Mesendoderm (in vitro differentiated cells): ENCODE data around the gene S1PR3.
A peak's percentile ranks its signal among the peaks of the same experiment; 100 is the strongest.

Experiments
- DNase-seq: peaks from one replicate; pipeline ENCODE4 v3.0.0; 2013
- H2AK5ac ChIP-seq: 2 replicates; pipeline ENCODE4 v1.6.1; 2013; ENCODE audit warnings: low read length, inconsistent platforms
- H2BK120ac ChIP-seq: 2 replicates; pipeline ENCODE4 v1.6.1; 2013; ENCODE audit warnings: low read depth, mild to moderate bottlenecking, low read length, moderate library complexity, mixed read lengths
- H2BK15ac ChIP-seq: replicated peaks from 2 replicates; pipeline ENCODE4 v1.6.1; 2013; ENCODE audit warnings: low read depth, mild to moderate bottlenecking, moderate library complexity
- H2BK5ac ChIP-seq: 2 replicates; pipeline ENCODE4 v1.6.1; 2013; ENCODE audit warnings: low read length, inconsistent platforms
- H3K18ac ChIP-seq: 2 replicates; pipeline ENCODE4 v1.6.1; 2013; ENCODE audit warnings: mild to moderate bottlenecking, low read length, mixed read lengths
- H3K23ac ChIP-seq: one replicate; pipeline ENCODE4 v1.6.1; 2013; ENCODE audit warnings: low read length
- H3K27ac ChIP-seq: 2 replicates; pipeline ENCODE4 v1.5.1; 2013; ENCODE audit warnings: low read depth, mild to moderate bottlenecking, inconsistent platforms, low read length, moderate library complexity
- H3K27me3 ChIP-seq: 2 replicates; pipeline ENCODE4 v1.6.1; 2013; ENCODE audit warnings: low read length, control low read depth, mild to moderate bottlenecking, inconsistent platforms; ENCODE audit not compliant: insufficient read depth, poor library complexity
- H3K36me3 ChIP-seq: 2 replicates; pipeline ENCODE4 v1.6.1; 2013; ENCODE audit warnings: low read length, inconsistent platforms; ENCODE audit not compliant: control insufficient read depth, insufficient read depth
- H3K4ac ChIP-seq: one replicate; pipeline ENCODE4 v1.6.1; 2013; ENCODE audit warnings: low read depth, mild to moderate bottlenecking, low read length, moderate library complexity
- H3K4me1 ChIP-seq: 2 replicates; pipeline ENCODE4 v1.6.1; 2013; ENCODE audit warnings: low read depth, low read length, inconsistent platforms; ENCODE audit not compliant: control insufficient read depth
- H3K4me2 ChIP-seq: 2 replicates; pipeline ENCODE4 v1.6.1; 2013; ENCODE audit warnings: low read length
- H3K4me3 ChIP-seq: 2 replicates; pipeline ENCODE4 v1.5.1; 2013; ENCODE audit warnings: mild to moderate bottlenecking, low read length
- H3K56ac ChIP-seq: one replicate; pipeline ENCODE4 v1.6.1; 2013; ENCODE audit warnings: low read length
- H3K79me1 ChIP-seq: 2 replicates; pipeline ENCODE4 v1.6.1; 2013; ENCODE audit warnings: low read length, inconsistent platforms
- H3K79me2 ChIP-seq: 2 replicates; pipeline ENCODE4 v1.6.1; 2013; ENCODE audit warnings: mild to moderate bottlenecking, low read length; ENCODE audit not compliant: control insufficient read depth, insufficient read depth
- H3K9ac ChIP-seq: 2 replicates; pipeline ENCODE4 v1.6.1; 2013; ENCODE audit warnings: low read length, inconsistent platforms
- H4K5ac ChIP-seq: one replicate; pipeline ENCODE4 v1.6.1; 2013; ENCODE audit warnings: low read length
- H4K8ac ChIP-seq: one replicate; pipeline ENCODE4 v1.6.1; 2013; ENCODE audit warnings: low read depth, mild to moderate bottlenecking, control low read depth, low read length, moderate library complexity
- WGBS: extraction: QIAGEN DNeasy Blood & Tissue Kit; methylation state at CpG from one replicate; pipeline ENCODE4 v1.1.7; 2013; ENCODE audit warnings: low lambda C conversion rate, missing lambda C conversion rate; ENCODE audit not compliant: insufficient coverage; ENCODE audit errors: extremely low coverage; 5-methylcytosine and 5-hydroxymethylcytosine counted together

The S1PR3 gene

DNA sequence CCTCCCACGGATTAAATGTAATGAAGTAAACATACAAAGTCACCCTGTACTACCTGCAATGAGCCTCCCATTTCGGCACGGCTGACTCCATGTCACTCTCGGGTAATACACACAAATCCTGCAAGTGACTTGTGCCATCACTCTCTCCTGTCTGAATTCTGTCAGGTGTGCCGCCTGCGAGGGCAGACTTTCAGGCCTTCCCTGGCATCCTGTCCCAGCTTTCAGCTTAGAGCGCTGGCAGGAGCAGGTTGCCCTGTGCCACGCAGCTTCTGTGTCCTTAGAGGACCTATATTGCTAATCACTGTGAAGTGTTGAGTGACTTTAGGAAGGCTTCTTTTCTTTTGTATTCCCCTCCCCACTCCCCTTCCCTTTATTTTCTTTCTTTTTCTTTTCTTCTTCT lies 25.8 kb upstream of the S1PR3 start:
- no peak overlapping the region for H3K23ac ChIP-seq
- H2BK120ac ChIP-seq: no peak overlapping the region
- DNase-seq: no peak

DNA sequence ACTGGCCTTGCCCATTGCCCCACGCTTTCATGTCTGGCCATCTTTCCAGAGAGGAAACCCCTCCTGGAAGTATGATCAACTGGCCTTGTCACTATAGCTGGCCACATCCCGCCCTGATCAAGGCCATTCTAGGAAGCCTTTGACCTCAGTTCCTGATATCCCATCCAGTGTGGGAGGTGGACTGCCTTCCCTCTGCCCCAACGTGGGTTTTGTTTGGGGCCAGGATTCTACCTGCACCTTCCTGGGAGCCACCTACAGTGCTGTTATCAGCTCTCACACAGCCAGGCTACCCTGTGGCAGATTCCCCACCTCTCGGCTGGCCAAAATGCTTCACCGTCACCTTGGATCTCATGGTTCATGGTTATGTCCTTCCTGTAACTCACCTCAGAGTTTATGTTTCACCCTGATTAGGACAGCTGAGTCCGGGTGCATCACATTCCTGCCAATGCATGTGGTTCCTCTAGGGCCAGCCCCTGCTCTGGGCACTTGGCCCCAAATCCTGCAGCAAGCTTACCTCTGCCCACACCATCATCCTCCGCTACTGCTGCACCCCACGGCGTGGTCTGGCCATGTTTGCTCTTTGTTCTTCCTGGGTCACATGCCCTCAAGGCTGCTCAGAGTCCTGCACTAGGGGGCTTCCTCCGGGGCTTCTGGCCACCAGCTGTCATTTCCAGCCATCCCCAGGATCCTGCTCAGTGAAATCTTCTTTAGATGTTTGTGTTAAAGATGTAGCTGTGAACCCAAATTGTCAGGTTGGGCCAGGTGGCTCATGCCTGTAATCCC lies 24.2 kb upstream of the S1PR3 start:
- Histone ChIP-seq H2AK5ac (peak overlapping the region; percentile 14), H3K4ac (no peak overlapping the region), H3K4me2 (no peak overlapping the region), H2BK15ac (no peak overlapping the region), H2BK5ac (no peak overlapping the region), H3K23ac (no peak overlapping the region), H3K18ac (no peak overlapping the region), H3K79me1 (no peaks in the 10 kb centered on the region), H3K27ac (no peak overlapping the region), H3K56ac (no peak overlapping the region), H4K8ac (no peak overlapping the region), H3K4me3 (no peak overlapping the region), H4K5ac (no peak overlapping the region), H2BK120ac (no peak overlapping the region), H3K36me3 (no peaks in the 10 kb centered on the region), H3K4me1 (no peaks in the 10 kb centered on the region), H3K79me2 (no peaks in the 10 kb centered on the region), H3K27me3 (no peaks in the 10 kb centered on the region), H3K9ac (no peak overlapping the region)
- DNase-seq: no peak
- WGBS: no CpG with 5 or more reads among the region's 10 CpGs

More for the DNA sequence above, 25.8 kb upstream of the S1PR3 start:
- Histone ChIP-seq H4K5ac (no peak overlapping the region), H3K18ac (no peak overlapping the region), H2BK15ac (no peak overlapping the region), H3K4me1 (no peaks in the 10 kb centered on the region), H3K4ac (no peak overlapping the region), H3K56ac (no peak overlapping the region), H3K79me2 (no peaks in the 10 kb centered on the region), H2AK5ac (no peak overlapping the region), H3K79me1 (no peaks in the 10 kb centered on the region), H3K36me3 (no peaks in the 10 kb centered on the region), H3K9ac (no peak overlapping the region), H4K8ac (no peak overlapping the region), H3K27me3 (no peaks in the 10 kb centered on the region), H3K4me2 (no peak overlapping the region), H3K27ac (no peak overlapping the region), H3K4me3 (no peak overlapping the region), H2BK5ac (peak overlapping the region; percentile 52)
- no CpG with 5 or more reads among the region's 8 CpGs for WGBS

DNA sequence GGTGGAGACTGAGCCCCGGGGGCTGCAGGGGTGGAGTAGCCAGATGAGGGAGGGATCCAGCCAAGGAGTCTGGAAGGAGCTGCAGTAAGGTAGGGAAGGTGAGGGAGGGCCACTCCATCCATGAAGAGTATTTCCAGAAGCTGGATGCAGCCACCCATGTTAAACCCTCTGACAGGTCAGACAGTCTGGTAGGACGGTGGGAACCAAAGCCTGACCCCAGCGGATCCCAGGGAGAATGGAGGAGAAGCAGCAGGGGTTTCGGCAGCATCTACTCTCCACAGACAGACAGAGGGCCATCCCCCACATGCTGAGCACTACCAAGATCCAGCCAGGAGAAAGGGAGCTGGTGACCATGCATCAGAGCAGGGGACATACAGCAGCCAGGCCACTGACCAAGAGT lies 22.5 kb upstream of the S1PR3 start:
- H2BK120ac ChIP-seq: no peak overlapping the region
- no peak overlapping the region for H2BK15ac ChIP-seq
- no peak overlapping the region for H4K5ac ChIP-seq
- no peak overlapping the region for H3K56ac ChIP-seq
- no peak overlapping the region for H3K4me3 ChIP-seq
- no peaks in the 10 kb centered on the region for H3K79me2 ChIP-seq
- H2AK5ac ChIP-seq: no peak overlapping the region
- no peak for DNase-seq
- no peak overlapping the region for H3K4ac ChIP-seq
- no peaks in the 10 kb centered on the region for H3K27me3 ChIP-seq
- no peak overlapping the region for H2BK5ac ChIP-seq
- H3K9ac ChIP-seq: no peak overlapping the region
- H3K18ac ChIP-seq: no peak overlapping the region
- H3K23ac ChIP-seq: no peak overlapping the region
- no peaks in the 10 kb centered on the region for H3K79me1 ChIP-seq
- H3K36me3 ChIP-seq: no peaks in the 10 kb centered on the region
- H3K4me2 ChIP-seq: no peak overlapping the region
- H3K4me1 ChIP-seq: no peaks in the 10 kb centered on the region
- no CpG with 5 or more reads among the region's 4 CpGs for WGBS
- no peak overlapping the region for H4K8ac ChIP-seq
- no peak overlapping the region for H3K27ac ChIP-seq

DNA sequence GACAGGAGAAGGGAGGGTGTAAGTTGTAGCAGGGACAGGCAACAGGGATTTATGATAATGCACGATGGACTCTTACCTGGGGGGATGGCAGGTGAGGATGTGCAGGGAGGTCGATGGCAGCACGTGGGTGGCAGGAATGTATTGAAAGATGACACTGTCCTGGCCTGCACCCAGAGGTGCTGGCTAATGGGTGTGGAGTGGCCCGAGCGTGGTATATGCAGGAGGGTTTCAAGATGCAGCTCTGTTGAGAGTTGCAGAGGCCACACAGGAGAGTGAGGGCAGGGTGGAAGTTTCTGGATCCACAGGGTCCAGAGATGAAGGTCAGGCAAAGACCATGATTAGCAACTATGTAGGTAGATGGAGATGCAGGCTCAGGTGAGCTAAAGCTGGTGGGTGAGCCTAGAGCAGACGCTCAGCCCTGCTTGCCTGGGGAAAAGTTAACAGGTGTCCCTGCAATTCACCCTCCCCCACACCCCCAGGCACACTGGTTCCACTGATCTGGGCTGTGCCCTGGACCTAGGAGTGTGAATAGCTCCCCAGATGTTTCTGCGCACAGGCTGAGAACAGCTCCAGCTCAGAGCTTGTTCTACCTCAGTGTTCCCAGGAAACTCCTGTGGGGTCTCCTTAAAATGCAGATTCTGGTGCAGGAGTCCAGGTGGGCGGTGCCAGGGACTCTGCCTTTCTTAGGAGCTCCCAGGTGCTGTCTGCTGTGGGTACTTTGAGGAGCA lies 21.5 kb upstream of the S1PR3 start:
- no peak overlapping the region for H3K27ac ChIP-seq
- no peak overlapping the region for H2BK120ac ChIP-seq
- DNase-seq: no peak
- H4K5ac ChIP-seq: no peak overlapping the region
- no peak overlapping the region for H3K9ac ChIP-seq
- H2BK5ac ChIP-seq: no peak overlapping the region
- H3K4me1 ChIP-seq: no peaks in the 10 kb centered on the region
- no peaks in the 10 kb centered on the region for H3K79me1 ChIP-seq
- H3K18ac ChIP-seq: no peak overlapping the region
- H2AK5ac ChIP-seq: no peak overlapping the region
- H3K4me3 ChIP-seq: no peak overlapping the region
- no peak overlapping the region for H3K4me2 ChIP-seq
- no peak overlapping the region for H3K23ac ChIP-seq
- no CpG with 5 or more reads among the region's 8 CpGs for WGBS
- H3K56ac ChIP-seq: no peak overlapping the region
- no peak overlapping the region for H3K4ac ChIP-seq
- H2BK15ac ChIP-seq: no peak overlapping the region
- H3K79me2 ChIP-seq: no peaks in the 10 kb centered on the region
- no peaks in the 10 kb centered on the region for H3K27me3 ChIP-seq
- no peak overlapping the region for H4K8ac ChIP-seq
- H3K36me3 ChIP-seq: no peaks in the 10 kb centered on the region

DNA sequence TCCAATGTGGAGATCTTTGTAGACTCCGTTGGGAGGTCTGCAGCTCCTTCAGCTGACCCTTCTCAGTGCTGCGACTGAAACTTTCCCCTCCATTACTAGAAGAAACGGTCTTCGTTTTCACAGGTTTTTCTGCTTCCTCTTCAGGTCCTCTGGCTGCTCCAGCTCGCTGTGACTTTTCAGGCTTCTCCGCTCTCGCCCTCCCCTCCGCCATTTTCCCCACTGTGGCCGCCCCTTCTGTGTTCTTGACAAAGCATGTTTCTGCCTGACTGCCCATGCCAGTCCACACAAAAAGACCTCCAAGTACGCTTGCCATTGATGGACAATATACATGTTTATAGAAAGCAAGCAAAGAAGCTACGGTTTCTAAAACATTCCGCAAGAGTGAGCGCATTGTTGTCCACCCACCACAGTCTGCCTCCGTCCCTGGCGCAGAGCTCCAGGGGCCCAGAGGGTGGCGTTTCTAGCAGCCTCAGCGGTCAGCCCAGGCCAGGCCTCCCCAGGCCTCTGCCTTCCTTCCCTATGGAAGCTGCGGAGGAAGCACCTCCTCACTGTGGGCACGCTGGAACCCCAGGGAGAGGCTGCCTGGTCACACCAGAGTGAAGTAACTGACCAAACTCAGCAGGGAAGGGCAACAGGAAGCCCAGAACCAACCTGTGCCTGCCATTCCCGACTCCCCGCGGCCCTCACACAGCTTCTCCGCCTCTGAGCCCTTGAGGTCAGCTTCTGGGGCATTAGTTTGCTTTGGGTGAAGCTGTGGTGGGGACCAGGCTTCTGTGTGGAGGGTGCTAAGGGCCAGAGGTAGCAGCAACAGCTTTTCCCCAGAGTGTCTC lies 19.9 kb upstream of the S1PR3 start:
- Histone ChIP-seq H3K18ac (no peak overlapping the region), H3K4me3 (no peak overlapping the region)

More for the DNA sequence above, 19.9 kb upstream of the S1PR3 start:
- Histone ChIP-seq H4K5ac (no peak overlapping the region), H3K27ac (no peak overlapping the region), H2BK15ac (no peak overlapping the region), H3K4me2 (no peak overlapping the region), H3K27me3 (no peaks in the 10 kb centered on the region), H3K4me1 (no peaks in the 10 kb centered on the region), H3K23ac (no peak overlapping the region), H4K8ac (no peak overlapping the region), H2BK5ac (no peak overlapping the region), H3K56ac (no peak overlapping the region), H3K79me1 (no peaks in the 10 kb centered on the region), H2BK120ac (no peak overlapping the region), H3K36me3 (no peaks in the 10 kb centered on the region), H3K79me2 (no peaks in the 10 kb centered on the region), H3K4ac (no peak overlapping the region), H3K9ac (no peak overlapping the region), H2AK5ac (no peak overlapping the region)
- WGBS: no CpG with 5 or more reads among the region's 23 CpGs
- no peak for DNase-seq
